Thymus (tissue), 11 donors: ENCODE measurements around the gene SH2D1B. TPM values are rescaled to one million over a fixed set of nuclear protein-coding genes. Genes with fewer than 3 reads are reported as not detected.

Experiments used
- DNase-seq, 9 donors: peaks; one replicate each; pipeline ENCODE4 v3.0.0-alpha.2; 2013; ENCODE audit warnings: low spot score in 9 of 9, low read depth in 6 of 9, missing footprints in 1 of 9
- H3K27ac ChIP-seq, 2 donors: one replicate each; pipeline ENCODE4 v1.5.1; 2013; ENCODE audit warnings: control low read depth in 1 of 2, low read depth in 1 of 2, low read length in 1 of 2, mild to moderate bottlenecking in 1 of 2, moderate library complexity in 1 of 2
- H3K27me3 ChIP-seq, 2 donors: one replicate each; pipeline ENCODE4 v1.5.1; 2013; ENCODE audit warnings: low read length in 1 of 2; ENCODE audit not compliant: control insufficient read depth in 2 of 2, insufficient read depth in 1 of 2
- H3K36me3 ChIP-seq, 2 donors: one replicate each; pipeline ENCODE4 v1.5.1; 2013; ENCODE audit warnings: low read length in 1 of 2, mild to moderate bottlenecking in 1 of 2, moderate library complexity in 1 of 2; ENCODE audit not compliant: control insufficient read depth in 2 of 2, insufficient read depth in 2 of 2
- H3K4me1 ChIP-seq, 2 donors: one replicate each; pipeline ENCODE4 v1.5.1; 2013; ENCODE audit warnings: low read length in 2 of 2; ENCODE audit not compliant: control insufficient read depth in 2 of 2, insufficient read depth in 2 of 2
- H3K4me3 ChIP-seq, 2 donors: one replicate each; pipeline ENCODE4 v1.5.1; 2013; ENCODE audit warnings: low read length in 2 of 2, control low read depth in 1 of 2, mild to moderate bottlenecking in 1 of 2
- H3K9me3 ChIP-seq, 2 donors: one replicate each; pipeline ENCODE4 v1.5.1; 2013; ENCODE audit warnings: low read length in 1 of 2, mild to moderate bottlenecking in 1 of 2; ENCODE audit not compliant: control insufficient read depth in 2 of 2, insufficient read depth in 1 of 2
- WGBS: extraction: QIAGEN DNeasy Blood & Tissue Kit; methylation state at CpG from one replicate; pipeline ENCODE4 v1.1.7; 2013; 5-methylcytosine and 5-hydroxymethylcytosine counted together
- polyA plus RNA-seq: library from polyadenylated mRNA; stranded (reverse); fragments of 200-250 nt; gene quantifications from one replicate; pipeline ENCODE4 v1.2.3, GENCODE V29; 2013
- total RNA-seq: library from RNA; stranded (reverse); fragments of 120-200 nt; gene quantifications from one replicate; pipeline ENCODE4 v1.2.4, GENCODE V29; 2013
- donor health status: healthy.

Gene SH2D1B
- total and polyA plus RNA-seq, 2 donors, result 0.27 to 0.47 TPM

- no peaks in the 10 kb centered on the region for H3K9me3 ChIP-seq
- peaks cover 7 to 11% of the 10 kb centered on the region in 2 donors for H3K4me1 ChIP-seq
- no peaks in the 10 kb centered on the region for H3K36me3 ChIP-seq
- H3K27me3 ChIP-seq, result no peaks in the 10 kb centered on the region
- H3K27ac ChIP-seq, result no peak overlapping the region
- H3K4me3 ChIP-seq, result no peak overlapping the region
- DNase-seq, result no peak
- 84% methylated on average over 15 of the region's 15 CpGs for WGBS
Measured at GRCh38 chr1:162390396-162391185, 21.3 kb downstream of the SH2D1B start.

- no peak for DNase-seq
- H3K4me1 ChIP-seq, result peaks cover 7 to 11% of the 10 kb centered on the region in 2 donors
- H3K9me3 ChIP-seq, result no peaks in the 10 kb centered on the region
- 77% methylated on average over 9 of the region's 9 CpGs for WGBS
- no peak overlapping the region for H3K4me3 ChIP-seq
- H3K27ac ChIP-seq, result no peak overlapping the region
- no peaks in the 10 kb centered on the region for H3K27me3 ChIP-seq
- no peaks in the 10 kb centered on the region for H3K36me3 ChIP-seq
Measured at GRCh38 chr1:162389971-162390370, 22.0 kb downstream of the SH2D1B start.

GRCh38 chr1:162389021-162389818 lies 22.7 kb downstream of the SH2D1B start:
- Histone ChIP-seq H3K9me3 (no peaks in the 10 kb centered on the region), H3K27ac (no peak overlapping the region), H3K4me3 (no peak overlapping the region), H3K36me3 (no peaks in the 10 kb centered on the region), H3K4me1 (peaks cover 7 to 11% of the 10 kb centered on the region in 2 donors), H3K27me3 (no peaks in the 10 kb centered on the region)
- peak in 2 of 9 donors; percentile 12 to 56 for DNase-seq
- 18% methylated on average over 11 of the region's 11 CpGs for WGBS

GRCh38 chr1:162388615-162389014 lies 23.3 kb downstream of the SH2D1B start:
- Histone ChIP-seq H3K36me3 (no peaks in the 10 kb centered on the region), H3K4me1 (peaks cover 7 to 11% of the 10 kb centered on the region in 2 donors), H3K4me3 (no peak overlapping the region), H3K9me3 (no peaks in the 10 kb centered on the region), H3K27me3 (no peaks in the 10 kb centered on the region), H3K27ac (no peak overlapping the region)
- DNase-seq, result no peak
- WGBS, result 97% methylated on average over 5 of the region's 5 CpGs

GRCh38 chr1:162388083-162388594 lies 23.8 kb downstream of the SH2D1B start:
- H3K4me1 ChIP-seq, result peaks cover 7 to 11% of the 10 kb centered on the region in 2 donors
- no peaks in the 10 kb centered on the region for H3K27me3 ChIP-seq
- no peak overlapping the region for H3K27ac ChIP-seq
- H3K9me3 ChIP-seq, result no peaks in the 10 kb centered on the region
- 87% methylated on average over 8 of the region's 8 CpGs for WGBS
- DNase-seq, result no peak
- H3K4me3 ChIP-seq, result no peak overlapping the region
- H3K36me3 ChIP-seq, result no peaks in the 10 kb centered on the region

GRCh38 chr1:162387226-162388082 lies 24.5 kb downstream of the SH2D1B start:
- DNase-seq, result no peak
- Histone ChIP-seq H3K27ac (no peak overlapping the region), H3K27me3 (no peaks in the 10 kb centered on the region), H3K4me1 (peaks cover 7 to 11% of the 10 kb centered on the region in 2 donors), H3K9me3 (no peaks in the 10 kb centered on the region), H3K4me3 (no peak overlapping the region), H3K36me3 (no peaks in the 10 kb centered on the region)
- WGBS, result 93% methylated on average over 20 of the region's 20 CpGs

GRCh38 chr1:162386292-162387225 lies 25.4 kb downstream of the SH2D1B start:
- H3K4me1 ChIP-seq, result peaks cover 7 to 11% of the 10 kb centered on the region in 2 donors
- no peaks in the 10 kb centered on the region for H3K9me3 ChIP-seq
- no peak overlapping the region for H3K27ac ChIP-seq
- no peak for DNase-seq
- 84% methylated on average over 8 of the region's 8 CpGs for WGBS
- no peaks in the 10 kb centered on the region for H3K36me3 ChIP-seq
- H3K27me3 ChIP-seq, result no peaks in the 10 kb centered on the region
- H3K4me3 ChIP-seq, result no peak overlapping the region

GRCh38 chr1:162385702-162386101 lies 26.2 kb downstream of the SH2D1B start:
- H3K4me3 ChIP-seq, result no peak overlapping the region
- DNase-seq, result no peak
- 98% methylated on average over 3 of the region's 3 CpGs for WGBS
- H3K36me3 ChIP-seq, result no peaks in the 10 kb centered on the region
- H3K27me3 ChIP-seq, result no peaks in the 10 kb centered on the region
- no peaks in the 10 kb centered on the region for H3K9me3 ChIP-seq
- no peak overlapping the region for H3K27ac ChIP-seq
- H3K4me1 ChIP-seq, result peaks cover 7 to 11% of the 10 kb centered on the region in 2 donors
